Neural crest cell (in vitro differentiated cells): Measurements from ENCODE around the gene ICAM2. TPM values are rescaled to one million over a fixed set of nuclear protein-coding genes. Genes with fewer than 3 reads are reported as not detected.

Experiments used
- DNase-seq: peaks from one replicate; pipeline ENCODE4 v3.0.0; 2021; ENCODE audit warnings: low read depth, mixed read lengths, low spot score
- H3K27ac Mint-ChIP-seq: one replicate; pipeline ENCODE4 v1.8.0; 2021; ENCODE audit warnings: mild to moderate bottlenecking, mixed read lengths; ENCODE audit not compliant: unreplicated experiment
- H3K27me3 Mint-ChIP-seq: 2 replicates; pipeline ENCODE4 v1.8.0; 2021; ENCODE audit warnings: low read depth, mild to moderate bottlenecking, mixed read lengths
- H3K36me3 Mint-ChIP-seq: 2 replicates; pipeline ENCODE4 v1.8.0; 2021; ENCODE audit warnings: low read depth, mild to moderate bottlenecking, mixed read lengths
- H3K4me1 Mint-ChIP-seq: 2 replicates; pipeline ENCODE4 v1.8.0; 2021; ENCODE audit warnings: mixed read lengths
- H3K4me3 Mint-ChIP-seq: one replicate; pipeline ENCODE4 v1.8.0; 2021; ENCODE audit warnings: mild to moderate bottlenecking, mixed read lengths
- H3K9me3 Mint-ChIP-seq: 2 replicates; pipeline ENCODE4 v1.8.0; 2021; ENCODE audit warnings: mixed read lengths
- total RNA-seq: library from RNA; stranded (reverse); gene quantifications from 2 replicates; pipeline ENCODE4 v1.2.1, GENCODE V29; 2021
- TF ChIP-seq, protein P1 (sequence below): fragments of 200-600 bp; sonication (generic); conservative IDR thresholded peaks from 2 replicates; pipeline ENCODE4 v1.5.0; 2021; ENCODE audit warnings: antibody characterized with exemption, mild to moderate bottlenecking

The ICAM2 gene
- total RNA-seq, 1 donor from 2014 or later: not detected

GRCh38 chr17:64001763-64002529 lies 18.5 kb downstream of the ICAM2 start:
- H3K27me3 Mint-ChIP-seq: peaks cover 13% of the 10 kb centered on the region
- H3K9me3 Mint-ChIP-seq: no peaks in the 10 kb centered on the region
- H3K4me3 Mint-ChIP-seq: no peak overlapping the region
- no peaks in the 10 kb centered on the region for H3K36me3 Mint-ChIP-seq
- TF ChIP-seq, protein P1, sequence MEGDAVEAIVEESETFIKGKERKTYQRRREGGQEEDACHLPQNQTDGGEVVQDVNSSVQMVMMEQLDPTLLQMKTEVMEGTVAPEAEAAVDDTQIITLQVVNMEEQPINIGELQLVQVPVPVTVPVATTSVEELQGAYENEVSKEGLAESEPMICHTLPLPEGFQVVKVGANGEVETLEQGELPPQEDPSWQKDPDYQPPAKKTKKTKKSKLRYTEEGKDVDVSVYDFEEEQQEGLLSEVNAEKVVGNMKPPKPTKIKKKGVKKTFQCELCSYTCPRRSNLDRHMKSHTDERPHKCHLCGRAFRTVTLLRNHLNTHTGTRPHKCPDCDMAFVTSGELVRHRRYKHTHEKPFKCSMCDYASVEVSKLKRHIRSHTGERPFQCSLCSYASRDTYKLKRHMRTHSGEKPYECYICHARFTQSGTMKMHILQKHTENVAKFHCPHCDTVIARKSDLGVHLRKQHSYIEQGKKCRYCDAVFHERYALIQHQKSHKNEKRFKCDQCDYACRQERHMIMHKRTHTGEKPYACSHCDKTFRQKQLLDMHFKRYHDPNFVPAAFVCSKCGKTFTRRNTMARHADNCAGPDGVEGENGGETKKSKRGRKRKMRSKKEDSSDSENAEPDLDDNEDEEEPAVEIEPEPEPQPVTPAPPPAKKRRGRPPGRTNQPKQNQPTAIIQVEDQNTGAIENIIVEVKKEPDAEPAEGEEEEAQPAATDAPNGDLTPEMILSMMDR: no peak
- H3K4me1 Mint-ChIP-seq: peaks cover 12% of the 10 kb centered on the region
- peak overlapping the region; percentile 71 for H3K27ac Mint-ChIP-seq
- DNase-seq: no peak

GRCh38 chr17:64001091-64001579 lies 19.3 kb downstream of the ICAM2 start:
- no peaks in the 10 kb centered on the region for H3K9me3 Mint-ChIP-seq
- peaks cover 21% of the 10 kb centered on the region for H3K27me3 Mint-ChIP-seq
- no peak for DNase-seq
- TF ChIP-seq, protein P1: no peak
- peaks cover 12% of the 10 kb centered on the region for H3K4me1 Mint-ChIP-seq
- H3K27ac Mint-ChIP-seq: no peak overlapping the region
- no peak overlapping the region for H3K4me3 Mint-ChIP-seq
- H3K36me3 Mint-ChIP-seq: no peaks in the 10 kb centered on the region

DNA sequence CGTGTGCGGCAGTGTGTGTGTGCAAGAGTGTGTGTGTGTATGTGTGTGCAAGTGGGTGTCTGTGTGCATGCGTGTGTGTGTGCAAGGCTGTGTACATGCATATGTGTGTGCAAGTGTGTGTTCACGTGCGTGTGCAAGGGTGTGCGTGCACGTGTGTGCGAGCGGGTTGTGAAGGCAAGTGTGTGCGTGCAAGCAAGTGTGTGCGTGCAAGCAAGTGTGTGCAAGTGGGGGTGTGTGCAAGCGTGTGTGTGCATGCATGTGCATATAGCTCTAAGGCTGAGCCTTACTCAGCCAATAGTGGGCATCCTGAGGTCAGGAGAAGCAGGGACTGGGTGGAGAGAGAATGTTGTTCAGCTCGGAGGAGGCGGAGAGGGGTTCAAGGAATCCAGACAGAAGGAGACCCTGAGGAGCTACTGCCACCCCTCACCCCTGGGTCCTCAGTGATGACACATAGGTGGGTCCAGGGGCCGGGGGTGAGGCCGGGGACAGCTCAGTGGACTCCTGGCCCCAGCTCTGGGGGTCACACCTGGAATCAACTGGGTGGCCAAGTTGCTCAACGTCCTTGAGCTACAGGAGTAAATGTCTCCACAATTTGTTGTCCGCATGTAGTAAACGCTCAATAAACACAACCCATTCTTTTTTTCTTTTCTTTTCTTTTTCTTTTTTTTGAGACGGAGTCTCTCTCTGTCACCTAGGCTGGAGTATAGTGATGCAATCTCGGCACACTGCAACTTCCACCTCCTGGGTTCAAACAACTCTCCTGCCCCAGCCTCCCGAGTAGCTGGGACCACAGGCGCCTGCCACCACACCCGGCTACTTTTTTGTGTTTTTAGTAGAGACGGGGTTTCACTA lies 20.5 kb downstream of the ICAM2 start:
- Mint-ChIP-seq H3K9me3 (no peaks in the 10 kb centered on the region), H3K27ac (no peak overlapping the region), H3K4me3 (peak overlapping the region; percentile 83), H3K4me1 (peaks cover 11% of the 10 kb centered on the region), H3K36me3 (no peaks in the 10 kb centered on the region), H3K27me3 (peaks cover 23% of the 10 kb centered on the region)
- TF ChIP-seq, protein P1: no peak
- DNase-seq: no peak

- no peaks in the 10 kb centered on the region for H3K9me3 Mint-ChIP-seq
- peaks cover 11% of the 10 kb centered on the region for H3K4me1 Mint-ChIP-seq
- H3K27ac Mint-ChIP-seq: no peak overlapping the region
- TF ChIP-seq, protein P1: no peak
- H3K27me3 Mint-ChIP-seq: peaks cover 30% of the 10 kb centered on the region
- H3K36me3 Mint-ChIP-seq: no peaks in the 10 kb centered on the region
- DNase-seq: no peak
- peak overlapping the region; percentile 83 for H3K4me3 Mint-ChIP-seq
These were observed 21.4 kb downstream of the ICAM2 start for GRCh38 chr17:63998721-63999679.
